Measurements from ENCODE around the gene C1QTNF12.

- TF ChIP-seq CTCF (IDR thresholded peaks at IDR 0.05) (no peak), POLR2A (IDR thresholded peaks at IDR 0.05; ENCODE audit: low read depth) (peak; percentile 30)
Observed at GRCh38 chr1:1273512-1274298, 27.2 kb upstream of the C1QTNF12 start, which contains the start of gene UBE2J2.
